ENCODE measurements around the gene TMIGD3. TPM values are rescaled to one million over a fixed set of nuclear protein-coding genes. Genes with fewer than 3 reads are reported as not detected.
A peak's percentile ranks its signal among the peaks of the same experiment; 100 is the strongest.
"Not testable (repeated sequence)": the region's sequence is repeated elsewhere in the genome, so short reads cannot be mapped to it uniquely, and the experiment has no call there.

Gene TMIGD3
- not detected in 2 replicates for total RNA-seq (2014; rRNA removed; shearing (Covaris generic); ENCODE audit: low replicate concordance)

- H3K36me3 ChIP-seq: no peaks in the 10 kb centered on the region
- H3K9me3 ChIP-seq: no peaks in the 10 kb centered on the region
- 0 out of 2 replicates have a peak, but pooled peaks cover 2% of the 10 kb centered on the region for H3K27me3 ChIP-seq
- no peak within 1 kb of the TSS for H3K4me3 ChIP-seq
- no peak for DNase-seq
Observed at GRCh38 chr1:111503585-111504060, at the start of gene TMIGD3, which contains the start of gene ADORA3. Gene TMIGD3 (minus strand): TSS chr1:111503633. CDS start chr1:111503354, 279 bp downstream. Gene ADORA3 (minus strand): TSS chr1:111503633. CDS start chr1:111503354, 279 bp downstream.

- Histone ChIP-seq H3K36me3 (no peaks in the 10 kb centered on the region), H3K27me3 (no peaks in the 10 kb centered on the region), H3K9me3 (no peaks in the 10 kb centered on the region), H3K4me3 (no peak overlapping the region)
- peak; percentile 29 for DNase-seq
Observed at GRCh38 chr1:111553196-111553595, 49.8 kb upstream of the TMIGD3 start.

- Histone ChIP-seq H3K36me3 (no peaks in the 10 kb centered on the region), H3K27me3 (no peaks in the 10 kb centered on the region)
Observed at GRCh38 chr1:111552587-111552986, 49.2 kb upstream of the TMIGD3 start.

GRCh38 chr1:111551623-111552411 is 48.4 kb upstream of the TMIGD3 start:
- H3K27me3 ChIP-seq: no peaks in the 10 kb centered on the region
- DNase-seq: no peak
- no peak overlapping the region for H3K4me3 ChIP-seq
- no peaks in the 10 kb centered on the region for H3K9me3 ChIP-seq
- H3K36me3 ChIP-seq: no peaks in the 10 kb centered on the region

More at GRCh38 chr1:111552587-111552986, 49.2 kb upstream of the TMIGD3 start:
- no peak for DNase-seq
- no peaks in the 10 kb centered on the region for H3K9me3 ChIP-seq
- no peak overlapping the region for H3K4me3 ChIP-seq

- not testable (repeated sequence) for H3K9me3 ChIP-seq, DNase-seq, H3K27me3 ChIP-seq, H3K4me3 ChIP-seq, H3K36me3 ChIP-seq
Observed at GRCh38 chr1:111547786-111548185, 44.4 kb upstream of the TMIGD3 start.

GRCh38 chr1:111542187-111542586 is 38.8 kb upstream of the TMIGD3 start:
- Histone ChIP-seq H3K9me3 (no peaks in the 10 kb centered on the region), H3K36me3 (no peaks in the 10 kb centered on the region), H3K4me3 (no peak overlapping the region), H3K27me3 (no peaks in the 10 kb centered on the region)
- DNase-seq: no peak

- Histone ChIP-seq H3K9me3 (no peaks in the 10 kb centered on the region), H3K36me3 (no peaks in the 10 kb centered on the region), H3K27me3 (no peaks in the 10 kb centered on the region), H3K4me3 (no peak overlapping the region)
- no peak for DNase-seq
Observed at GRCh38 chr1:111541721-111542120, 38.3 kb upstream of the TMIGD3 start.

GRCh38 chr1:111540928-111541327 is 37.5 kb upstream of the TMIGD3 start:
- no peak for DNase-seq
- no peaks in the 10 kb centered on the region for H3K27me3 ChIP-seq

GRCh38 chr1:111538343-111539025 is 35.1 kb upstream of the TMIGD3 start:
- Histone ChIP-seq H3K36me3 (no peaks in the 10 kb centered on the region), H3K9me3 (no peaks in the 10 kb centered on the region)
- peak; percentile 67 for DNase-seq

More at GRCh38 chr1:111540928-111541327, 37.5 kb upstream of the TMIGD3 start:
- Histone ChIP-seq H3K9me3 (no peaks in the 10 kb centered on the region), H3K4me3 (no peak overlapping the region), H3K36me3 (no peaks in the 10 kb centered on the region)

GRCh38 chr1:111535256-111536191 is 32.1 kb upstream of the TMIGD3 start:
- Histone ChIP-seq H3K4me3 (no peak overlapping the region), H3K9me3 (no peaks in the 10 kb centered on the region), H3K36me3 (no peaks in the 10 kb centered on the region), H3K27me3 (no peaks in the 10 kb centered on the region)
- DNase-seq: no peak

More at GRCh38 chr1:111538343-111539025, 35.1 kb upstream of the TMIGD3 start:
- no peaks in the 10 kb centered on the region for H3K27me3 ChIP-seq
- no peak overlapping the region for H3K4me3 ChIP-seq

- Histone ChIP-seq H3K36me3 (no peaks in the 10 kb centered on the region), H3K4me3 (no peak overlapping the region), H3K9me3 (no peaks in the 10 kb centered on the region), H3K27me3 (no peaks in the 10 kb centered on the region)
- no peak for DNase-seq
Observed at GRCh38 chr1:111520053-111520452, 16.6 kb upstream of the TMIGD3 start.

GRCh38 chr1:111517469-111518225 is 14.2 kb upstream of the TMIGD3 start:
- Histone ChIP-seq H3K27me3 (no peaks in the 10 kb centered on the region), H3K9me3 (no peaks in the 10 kb centered on the region), H3K36me3 (no peaks in the 10 kb centered on the region), H3K4me3 (no peak overlapping the region)
- no peak for DNase-seq

GRCh38 chr1:111516005-111516535 is 12.6 kb upstream of the TMIGD3 start:
- Histone ChIP-seq H3K27me3 (no peaks in the 10 kb centered on the region), H3K4me3 (no peak overlapping the region), H3K36me3 (no peaks in the 10 kb centered on the region), H3K9me3 (no peaks in the 10 kb centered on the region)
- DNase-seq: peak; percentile 10

GRCh38 chr1:111515291-111516004 is 12.0 kb upstream of the TMIGD3 start:
- Histone ChIP-seq H3K4me3 (no peak overlapping the region), H3K36me3 (no peaks in the 10 kb centered on the region), H3K27me3 (no peaks in the 10 kb centered on the region), H3K9me3 (no peaks in the 10 kb centered on the region)
- DNase-seq: peak; percentile 33

- Histone ChIP-seq H3K27me3 (no peaks in the 10 kb centered on the region), H3K36me3 (no peaks in the 10 kb centered on the region), H3K9me3 (no peaks in the 10 kb centered on the region), H3K4me3 (no peak overlapping the region)
- DNase-seq: no peak
Observed at GRCh38 chr1:111513410-111514020, 10.1 kb upstream of the TMIGD3 start.
